B cell (primary cell): Measurements from ENCODE around the gene MESD.

ENCODE experiments used
- EZH2 ChIP-seq: IDR thresholded peaks from 2 replicates; pipeline ENCODE4 v1.6.1; 2012; ENCODE audit warnings: borderline replicate concordance, low read depth, mild to moderate bottlenecking, moderate library complexity, low read length; ENCODE audit not compliant: insufficient read depth, poor library complexity, severe bottlenecking
- TF ChIP-seq, protein P1 (sequence below): fragments of 200-600 bp; IDR thresholded peaks from one replicate; pipeline ENCODE4 v1.8.0; 2022; ENCODE audit warnings: antibody characterized with exemption, mild to moderate bottlenecking

DNA sequence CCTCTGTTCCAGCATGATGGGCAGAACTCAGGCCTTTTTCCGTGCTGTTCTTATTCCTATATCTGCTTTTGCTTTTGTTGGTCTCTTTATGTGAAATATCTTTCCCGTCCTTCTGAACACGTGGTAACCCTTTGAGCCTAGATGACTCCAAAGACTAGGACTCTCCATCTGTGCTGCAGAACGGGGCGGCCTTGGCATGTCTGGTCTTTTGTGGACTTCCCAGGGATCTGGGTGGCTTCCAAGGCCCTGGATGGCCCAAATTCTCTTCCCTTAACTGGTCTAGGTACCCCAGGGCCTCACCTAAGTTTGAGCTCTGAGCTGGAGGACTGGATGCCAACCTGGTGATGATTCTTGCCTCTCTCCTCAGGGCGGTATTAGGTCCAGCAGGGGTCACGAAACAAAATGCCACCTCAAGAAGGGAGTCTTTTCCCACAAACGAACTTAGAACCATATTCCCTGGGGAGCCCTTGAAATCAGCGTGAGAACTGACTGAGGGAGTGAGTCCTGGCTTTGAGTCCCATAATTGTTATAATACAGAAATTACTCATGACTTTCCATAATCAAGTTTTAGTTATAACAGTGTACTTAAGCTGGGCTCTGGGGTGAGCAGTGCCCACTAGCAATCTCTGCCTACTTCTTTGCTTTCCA is 25.0 kb upstream of the MESD start:
- TF ChIP-seq, protein P1, sequence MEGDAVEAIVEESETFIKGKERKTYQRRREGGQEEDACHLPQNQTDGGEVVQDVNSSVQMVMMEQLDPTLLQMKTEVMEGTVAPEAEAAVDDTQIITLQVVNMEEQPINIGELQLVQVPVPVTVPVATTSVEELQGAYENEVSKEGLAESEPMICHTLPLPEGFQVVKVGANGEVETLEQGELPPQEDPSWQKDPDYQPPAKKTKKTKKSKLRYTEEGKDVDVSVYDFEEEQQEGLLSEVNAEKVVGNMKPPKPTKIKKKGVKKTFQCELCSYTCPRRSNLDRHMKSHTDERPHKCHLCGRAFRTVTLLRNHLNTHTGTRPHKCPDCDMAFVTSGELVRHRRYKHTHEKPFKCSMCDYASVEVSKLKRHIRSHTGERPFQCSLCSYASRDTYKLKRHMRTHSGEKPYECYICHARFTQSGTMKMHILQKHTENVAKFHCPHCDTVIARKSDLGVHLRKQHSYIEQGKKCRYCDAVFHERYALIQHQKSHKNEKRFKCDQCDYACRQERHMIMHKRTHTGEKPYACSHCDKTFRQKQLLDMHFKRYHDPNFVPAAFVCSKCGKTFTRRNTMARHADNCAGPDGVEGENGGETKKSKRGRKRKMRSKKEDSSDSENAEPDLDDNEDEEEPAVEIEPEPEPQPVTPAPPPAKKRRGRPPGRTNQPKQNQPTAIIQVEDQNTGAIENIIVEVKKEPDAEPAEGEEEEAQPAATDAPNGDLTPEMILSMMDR: no peak
- no peak for TF ChIP-seq EZH2
